Activated naive CD4-positive, alpha-beta T cell treated with anti-CD3 and anti-CD28 coated beads, Interleukin-2, amount 50 U/mL, for 24 hours (primary cell): ENCODE data around the gene EXOC3L1.

Source experiments
- H3K27ac Mint-ChIP-seq: one replicate; pipeline ENCODE4 v1.8.0; 2021; ENCODE audit warnings: mild to moderate bottlenecking, mixed read lengths
- H3K27me3 Mint-ChIP-seq: one replicate; pipeline ENCODE4 v1.8.0; 2021; ENCODE audit warnings: mixed read lengths
- H3K36me3 Mint-ChIP-seq: one replicate; pipeline ENCODE4 v1.8.0; 2021; ENCODE audit warnings: mixed read lengths
- H3K4me1 Mint-ChIP-seq: one replicate; pipeline ENCODE4 v1.8.0; 2021; ENCODE audit warnings: mixed read lengths
- H3K4me3 Mint-ChIP-seq: one replicate; pipeline ENCODE4 v1.8.0; 2021; ENCODE audit warnings: mild to moderate bottlenecking, mixed read lengths
- H3K9me3 Mint-ChIP-seq: one replicate; pipeline ENCODE4 v1.8.0; 2021; ENCODE audit warnings: mixed read lengths

The EXOC3L1 gene

GRCh38 chr16:67206129-67206837, 16.3 kb upstream of the EXOC3L1 start:
- Mint-ChIP-seq H3K27ac (peak overlapping the region; percentile 83), H3K27me3 (no peaks in the 10 kb centered on the region), H3K4me1 (no peaks in the 10 kb centered on the region), H3K36me3 (peaks cover 3% of the 10 kb centered on the region), H3K4me3 (no peak overlapping the region), H3K9me3 (no peaks in the 10 kb centered on the region)

GRCh38 chr16:67204076-67204475, 14.1 kb upstream of the EXOC3L1 start:
- Mint-ChIP-seq H3K4me1 (no peaks in the 10 kb centered on the region), H3K27me3 (no peaks in the 10 kb centered on the region), H3K9me3 (no peaks in the 10 kb centered on the region), H3K27ac (no peak overlapping the region), H3K36me3 (peaks cover 3% of the 10 kb centered on the region), H3K4me3 (no peak overlapping the region)

- Mint-ChIP-seq H3K27ac (no peak overlapping the region), H3K9me3 (no peaks in the 10 kb centered on the region), H3K4me1 (no peaks in the 10 kb centered on the region), H3K4me3 (no peak overlapping the region), H3K36me3 (peaks cover 4% of the 10 kb centered on the region), H3K27me3 (no peaks in the 10 kb centered on the region)
These were observed 13.1 kb upstream of the EXOC3L1 start for GRCh38 chr16:67202956-67203493.

GRCh38 chr16:67202426-67202825, 12.5 kb upstream of the EXOC3L1 start:
- no peak overlapping the region for H3K27ac Mint-ChIP-seq
- peaks cover 4% of the 10 kb centered on the region for H3K36me3 Mint-ChIP-seq
- no peak overlapping the region for H3K4me3 Mint-ChIP-seq
- no peaks in the 10 kb centered on the region for H3K4me1 Mint-ChIP-seq
- H3K27me3 Mint-ChIP-seq, result no peaks in the 10 kb centered on the region
- no peaks in the 10 kb centered on the region for H3K9me3 Mint-ChIP-seq

GRCh38 chr16:67201411-67202345, 11.7 kb upstream of the EXOC3L1 start:
- Mint-ChIP-seq H3K36me3 (peaks cover 6% of the 10 kb centered on the region), H3K4me1 (peaks cover 3% of the 10 kb centered on the region), H3K4me3 (no peak overlapping the region), H3K9me3 (no peaks in the 10 kb centered on the region), H3K27ac (no peak overlapping the region), H3K27me3 (no peaks in the 10 kb centered on the region)

- Mint-ChIP-seq H3K9me3 (no peaks in the 10 kb centered on the region), H3K4me3 (no peak overlapping the region), H3K27ac (no peak overlapping the region), H3K4me1 (peaks cover 15% of the 10 kb centered on the region), H3K36me3 (peaks cover 11% of the 10 kb centered on the region), H3K27me3 (no peaks in the 10 kb centered on the region)
These were observed 10.6 kb upstream of the EXOC3L1 start for GRCh38 chr16:67200491-67200890.

- no peaks in the 10 kb centered on the region for H3K27me3 Mint-ChIP-seq
- peaks cover 15% of the 10 kb centered on the region for H3K4me1 Mint-ChIP-seq
- no peak overlapping the region for H3K27ac Mint-ChIP-seq
- peaks cover 11% of the 10 kb centered on the region for H3K36me3 Mint-ChIP-seq
- H3K9me3 Mint-ChIP-seq, result no peaks in the 10 kb centered on the region
- H3K4me3 Mint-ChIP-seq, result no peak overlapping the region
These were observed 9.9 kb upstream of the EXOC3L1 start for GRCh38 chr16:67199808-67200198.

GRCh38 chr16:67199011-67199807, 9.3 kb upstream of the EXOC3L1 start, which contains the start of gene ELMO3:
Gene ELMO3, plus strand, starts transcription at chr16:67199131. Its CDS starts 196 bp downstream, at chr16:67199327.
- H3K36me3 Mint-ChIP-seq, result peaks cover 11% of the 10 kb centered on the region
- no peaks in the 10 kb centered on the region for H3K27me3 Mint-ChIP-seq
- no peaks in the 10 kb centered on the region for H3K9me3 Mint-ChIP-seq
- no peak within 1 kb of the TSS for H3K27ac Mint-ChIP-seq
- H3K4me1 Mint-ChIP-seq, result peaks cover 15% of the 10 kb centered on the region
- no peak within 1 kb of the TSS for H3K4me3 Mint-ChIP-seq

- Mint-ChIP-seq H3K27me3 (no peaks in the 10 kb centered on the region), H3K9me3 (no peaks in the 10 kb centered on the region), H3K4me3 (no peak overlapping the region), H3K36me3 (peaks cover 15% of the 10 kb centered on the region), H3K27ac (no peak overlapping the region), H3K4me1 (peaks cover 24% of the 10 kb centered on the region)
These were observed 8.3 kb upstream of the EXOC3L1 start for GRCh38 chr16:67198238-67198734.

GRCh38 chr16:67197704-67198103, 7.8 kb upstream of the EXOC3L1 start:
- Mint-ChIP-seq H3K4me1 (peaks cover 27% of the 10 kb centered on the region), H3K27me3 (no peaks in the 10 kb centered on the region), H3K36me3 (peaks cover 16% of the 10 kb centered on the region), H3K27ac (peak overlapping the region; percentile 55), H3K4me3 (no peak overlapping the region), H3K9me3 (no peaks in the 10 kb centered on the region)

- Mint-ChIP-seq H3K27me3 (no peaks in the 10 kb centered on the region), H3K4me3 (peak overlapping the region; percentile 51), H3K9me3 (no peaks in the 10 kb centered on the region), H3K4me1 (peaks cover 31% of the 10 kb centered on the region), H3K27ac (peak overlapping the region; percentile 76), H3K36me3 (peaks cover 18% of the 10 kb centered on the region)
These were observed 6.9 kb upstream of the EXOC3L1 start for GRCh38 chr16:67196881-67197280.

GRCh38 chr16:67195676-67196075, 5.7 kb upstream of the EXOC3L1 start:
- H3K4me3 Mint-ChIP-seq, result no peak overlapping the region
- H3K27me3 Mint-ChIP-seq, result no peaks in the 10 kb centered on the region
- no peak overlapping the region for H3K27ac Mint-ChIP-seq
- H3K36me3 Mint-ChIP-seq, result peaks cover 18% of the 10 kb centered on the region
- peaks cover 38% of the 10 kb centered on the region for H3K4me1 Mint-ChIP-seq
- H3K9me3 Mint-ChIP-seq, result no peaks in the 10 kb centered on the region

GRCh38 chr16:67194260-67194659, 4.3 kb upstream of the EXOC3L1 start:
- peak overlapping the region; percentile 95 for H3K4me3 Mint-ChIP-seq
- no peaks in the 10 kb centered on the region for H3K9me3 Mint-ChIP-seq
- H3K27ac Mint-ChIP-seq, result peak overlapping the region; percentile 41
- H3K36me3 Mint-ChIP-seq, result peaks cover 18% of the 10 kb centered on the region
- peaks cover 38% of the 10 kb centered on the region for H3K4me1 Mint-ChIP-seq
- H3K27me3 Mint-ChIP-seq, result no peaks in the 10 kb centered on the region

GRCh38 chr16:67193536-67193935, 3.6 kb upstream of the EXOC3L1 start:
- Mint-ChIP-seq H3K27ac (peak overlapping the region; percentile 46), H3K27me3 (no peaks in the 10 kb centered on the region), H3K9me3 (no peaks in the 10 kb centered on the region), H3K36me3 (peaks cover 18% of the 10 kb centered on the region), H3K4me1 (peaks cover 38% of the 10 kb centered on the region), H3K4me3 (peak overlapping the region; percentile 95)

- H3K4me1 Mint-ChIP-seq, result peaks cover 38% of the 10 kb centered on the region
These were observed 2.9 kb upstream of the EXOC3L1 start for GRCh38 chr16:67192781-67193361.

More at GRCh38 chr16:67192781-67193361, 2.9 kb upstream of the EXOC3L1 start:
- Mint-ChIP-seq H3K27ac (peak overlapping the region; percentile 51), H3K4me3 (peak overlapping the region; percentile 95), H3K9me3 (no peaks in the 10 kb centered on the region), H3K36me3 (peaks cover 17% of the 10 kb centered on the region), H3K27me3 (no peaks in the 10 kb centered on the region)
